NCI-H1417 (cell line): ENCODE measurements around the gene KIF15.
A peak's percentile ranks its signal among the peaks of the same experiment; 100 is the strongest.
"Not testable (repeated sequence)": the region's sequence is repeated elsewhere in the genome, so short reads cannot be mapped to it uniquely, and the experiment has no call there.

Source experiments
- DNase-seq, 3 experiments: peaks; one replicate each; lab custom pipeline; 2025; lab: John Stamatoyannopoulos, UW

KIF15 gene

GRCh38 chr3:44761424-44762169 lies at the start of gene KIF15, which contains the start of gene KIAA1143:
TSS of gene KIF15 (plus strand) at chr3:44761794. CDS start at chr3:44761866, 72 bp downstream.
TSS of gene KIAA1143 (minus strand) at chr3:44761619. CDS start at chr3:44761602, 17 bp downstream.
- peak; percentile 87 to 95 (median 94) for DNase-seq

- peak in 1 of 3 experiments; percentile 54 for DNase-seq
These were observed 49.0 kb upstream of the KIF15 start, which contains the start of gene ZNF502 for GRCh38 chr3:44712455-44713075. TSS of gene ZNF502 (plus strand) at chr3:44712660. CDS start at chr3:44720262, 7,602 bp downstream.

GRCh38 chr3:44721231-44722102 lies 40.1 kb upstream of the KIF15 start:
- DNase-seq: no peak

- no peak for DNase-seq
These were observed 39.5 kb upstream of the KIF15 start for GRCh38 chr3:44722103-44722401.

GRCh38 chr3:44729384-44729910 lies 32.1 kb upstream of the KIF15 start, which contains the start of gene ZNF501:
TSS of gene ZNF501 (plus strand) at chr3:44729635. CDS start at chr3:44734422, 4,787 bp downstream.
- DNase-seq: peak; percentile 86 to 93 (median 88)

GRCh38 chr3:44734646-44735168 lies 26.9 kb upstream of the KIF15 start:
- no peak for DNase-seq

- DNase-seq: no peak
These were observed 532 bp upstream of the KIF15 start for GRCh38 chr3:44761101-44761423.

- peak in 2 of 3 experiments; percentile 24 to 60 for DNase-seq
These were observed 630 bp downstream of the KIF15 start for GRCh38 chr3:44762170-44762677.

GRCh38 chr3:44762690-44763089 lies 1.1 kb downstream of the KIF15 start:
- DNase-seq: no peak

GRCh38 chr3:44764248-44764647 lies 2.7 kb downstream of the KIF15 start:
- no peak for DNase-seq

- no peak for DNase-seq
These were observed 10.0 kb downstream of the KIF15 start for GRCh38 chr3:44771424-44772098.

- DNase-seq: peak in 1 of 3 experiments; percentile 0
These were observed 10.5 kb downstream of the KIF15 start for GRCh38 chr3:44772099-44772442.

GRCh38 chr3:44782891-44783290 lies 21.3 kb downstream of the KIF15 start:
- no peak for DNase-seq

- no peak for DNase-seq
These were observed 33.6 kb downstream of the KIF15 start for GRCh38 chr3:44795197-44795596.

- no peak for DNase-seq
These were observed 40.4 kb downstream of the KIF15 start for GRCh38 chr3:44802011-44802410.

- no peak for DNase-seq
These were observed 41.7 kb downstream of the KIF15 start for GRCh38 chr3:44803298-44803697.

GRCh38 chr3:44805960-44806359 lies 44.4 kb downstream of the KIF15 start:
- DNase-seq: no peak

GRCh38 chr3:44814751-44815150 lies 53.2 kb downstream of the KIF15 start:
- DNase-seq: no peak

GRCh38 chr3:44816334-44816733 lies 54.7 kb downstream of the KIF15 start:
- not testable (repeated sequence) for DNase-seq

GRCh38 chr3:44821206-44821605 lies 59.6 kb downstream of the KIF15 start:
- DNase-seq: not testable (repeated sequence)

- DNase-seq: no peak
These were observed 63.8 kb downstream of the KIF15 start for GRCh38 chr3:44825264-44825925.
